Fibroblast of pulmonary artery (primary cell): ENCODE measurements around the gene KRT3.

ENCODE experiments used
- DNase-seq: peaks from one replicate; pipeline ENCODE4 v3.0.0-alpha.2; 2010; ENCODE audit warnings: low read depth
- H3K4me3 ChIP-seq: replicated peaks from 2 replicates; pipeline ENCODE4 v1.5.1; 2011; ENCODE audit warnings: low read depth, mild to moderate bottlenecking, control low read depth, low read length, moderate library complexity
- CTCF ChIP-seq: IDR thresholded peaks from 2 replicates; pipeline ENCODE4 v1.5.1; 2011; ENCODE audit warnings: mild to moderate bottlenecking, control low read depth, low read length, inconsistent platforms; ENCODE audit errors: missing control alignments

KRT3 gene

GRCh38 chr12:52795694-52796428 is at the start of gene KRT3:
KRT3 (minus strand) TSS chr12:52796117; CDS start chr12:52796042, 75 bp downstream.
- DNase-seq = no peak
- TF ChIP-seq CTCF = no peak
- H3K4me3 ChIP-seq = no peak within 1 kb of the TSS

GRCh38 chr12:52844386-52844785 is 48.5 kb upstream of the KRT3 start:
- no peak for TF ChIP-seq CTCF
- no peak overlapping the region for H3K4me3 ChIP-seq
- no peak for DNase-seq

- TF ChIP-seq CTCF = no peak
- H3K4me3 ChIP-seq = no peak overlapping the region
- no peak for DNase-seq
Measured at GRCh38 chr12:52839436-52840105, 43.7 kb upstream of the KRT3 start.

DNA sequence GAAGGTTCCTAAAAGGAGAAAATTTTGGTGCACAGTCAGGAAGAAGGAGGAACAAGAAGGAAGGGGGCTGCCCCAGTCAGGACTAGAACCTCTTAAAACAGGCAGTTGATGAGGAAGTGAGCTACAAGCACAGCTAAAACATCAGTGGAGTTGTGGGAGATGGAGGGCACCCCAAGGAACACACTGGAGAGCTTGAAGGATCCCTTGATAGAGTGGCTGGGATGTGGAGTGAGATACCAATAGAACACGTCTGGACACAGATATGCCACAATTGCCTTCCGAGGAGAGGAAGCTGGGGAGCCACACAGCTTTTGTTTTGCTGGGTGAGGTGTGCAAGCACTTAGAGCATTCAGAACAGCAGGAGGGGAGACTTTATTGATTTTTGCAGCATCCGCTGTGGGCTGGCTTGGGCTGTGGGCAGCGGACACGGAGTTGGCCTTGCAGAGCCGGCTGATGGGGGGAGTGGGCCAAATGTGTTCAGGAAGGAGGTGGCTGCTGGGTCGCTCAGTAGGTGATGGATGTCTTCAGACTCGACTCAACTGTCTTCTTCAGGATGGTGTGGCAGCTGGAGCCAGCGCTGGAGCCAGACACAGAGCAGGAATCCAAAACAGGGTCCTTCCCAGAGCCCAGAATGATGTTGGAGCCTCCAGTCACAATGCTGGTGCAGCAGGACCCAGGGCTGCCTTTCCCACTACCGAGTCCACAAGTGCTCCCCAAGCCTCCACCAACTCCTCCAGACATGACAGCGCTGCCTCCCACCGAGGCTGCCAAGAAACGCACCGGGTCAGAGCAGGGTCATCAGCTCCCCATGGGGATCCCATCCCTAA is 42.9 kb upstream of the KRT3 start:
- no peak for DNase-seq
- TF ChIP-seq CTCF = no peak
- H3K4me3 ChIP-seq = no peak overlapping the region

DNA sequence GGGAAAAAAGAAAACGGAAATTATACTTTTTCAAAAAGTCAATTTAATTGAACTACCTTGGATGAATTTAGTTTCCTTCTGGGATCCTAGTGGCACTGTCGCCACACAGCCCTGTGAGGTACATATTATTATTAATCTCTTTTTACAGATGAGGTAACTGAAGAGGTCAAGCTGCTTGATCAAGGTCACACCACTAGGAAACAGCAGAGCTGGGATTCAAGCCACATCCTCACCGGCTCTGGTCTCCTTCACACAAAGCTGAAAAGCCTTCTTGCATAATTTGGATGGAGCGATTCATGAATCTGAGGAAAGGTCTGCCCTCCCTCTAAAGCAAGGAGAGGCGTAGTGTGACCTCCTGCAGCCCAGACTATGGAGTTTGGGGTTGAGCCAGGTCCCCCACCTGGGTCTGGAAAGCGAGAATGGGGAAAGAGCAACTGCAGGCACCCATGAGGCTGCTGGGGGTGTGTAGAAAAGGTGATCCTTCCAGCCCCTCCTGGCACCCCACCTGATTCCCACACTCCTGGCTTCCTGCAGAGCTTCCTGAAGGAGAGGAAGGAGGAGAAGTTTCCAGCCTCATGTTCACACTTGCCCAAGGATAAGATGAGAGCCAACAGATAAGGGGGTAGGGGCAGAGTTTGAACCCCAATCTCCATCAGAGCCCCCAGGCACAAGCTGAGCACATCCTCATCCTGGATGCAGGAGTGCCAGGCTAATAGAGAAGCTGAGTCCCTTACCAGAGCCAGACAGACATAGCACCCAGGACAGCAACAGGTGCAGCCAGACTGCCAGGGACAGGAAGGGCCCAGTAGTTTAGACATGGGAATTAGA is 42.1 kb upstream of the KRT3 start:
- peak; percentile 51 for DNase-seq
- TF ChIP-seq CTCF = no peak
- H3K4me3 ChIP-seq = no peak overlapping the region

GRCh38 chr12:52837413-52837741 is 41.5 kb upstream of the KRT3 start:
- peak; percentile 89 for DNase-seq

More at GRCh38 chr12:52837413-52837741, 41.5 kb upstream of the KRT3 start:
- no peak overlapping the region for H3K4me3 ChIP-seq
- no peak for TF ChIP-seq CTCF
